Parietal lobe (tissue), 2 donors: ENCODE data around the gene GNPAT. TPM values are rescaled to one million over a fixed set of nuclear protein-coding genes. Genes with fewer than 3 reads are reported as not detected.

ENCODE experiments used
- small RNA-seq: library from RNA; depleted of rRNA; stranded (forward); fragments of <200 nt; gene quantifications from one replicate; pipeline ENCODE3, GENCODE V24; 2014; ENCODE audit warnings: low replicate concordance
- total RNA-seq: library from RNA; depleted of rRNA; stranded (reverse); fragments of >200 nt; gene quantifications from one replicate; pipeline ENCODE4 v1.2.3, GENCODE V29; 2014

GNPAT gene
- total RNA-seq, result 65.4 TPM

DNA sequence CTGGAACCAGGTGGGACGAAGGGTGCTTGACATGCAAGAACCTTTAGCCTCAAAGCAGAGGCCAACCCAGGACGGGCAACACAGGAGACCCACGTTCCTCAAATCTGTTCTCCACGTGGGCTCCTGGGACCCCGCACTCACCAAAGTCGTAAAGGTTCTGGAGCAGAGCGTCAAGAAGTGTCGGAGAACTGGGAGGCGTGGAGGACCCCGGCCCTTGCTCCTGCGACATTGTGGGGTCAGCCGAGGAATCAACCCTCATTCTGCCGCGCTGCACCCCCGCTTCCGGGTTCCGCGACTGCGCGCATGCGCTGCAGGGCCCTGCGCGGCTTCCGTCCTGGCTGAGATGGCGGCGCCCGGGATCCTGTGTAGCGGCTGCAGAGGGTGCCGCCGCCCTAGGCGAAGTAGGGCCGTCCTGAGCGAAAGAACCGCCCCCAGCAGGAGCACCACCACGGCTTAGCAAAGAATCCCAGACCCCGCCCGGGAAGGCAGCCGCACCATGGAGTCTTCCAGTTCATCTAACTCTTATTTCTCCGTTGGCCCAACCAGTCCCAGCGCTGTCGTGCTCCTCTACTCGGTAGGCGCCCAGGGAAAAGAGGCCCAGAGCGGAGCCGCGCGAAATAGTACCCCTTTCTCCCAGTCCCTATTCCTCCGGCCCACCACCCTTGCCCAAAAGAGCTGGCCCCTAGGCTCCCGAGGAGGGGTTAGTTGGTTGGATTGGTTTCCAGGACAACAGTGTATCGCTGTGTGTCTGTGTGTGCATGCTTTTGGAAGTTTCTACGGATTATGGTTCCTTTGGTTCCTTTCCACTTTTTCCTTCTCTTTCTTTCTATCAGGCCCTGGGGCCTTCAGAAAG lies at the start of gene GNPAT:
TSS of gene GNPAT (plus strand) at position 330 of the 853 bp plus-strand sequence. CDS start at position 497, 167 bp downstream.

Small RNA genes lying within 50 kb of the gene (small RNA-seq; reads per million reads assigned to genes)
- not detected for gene RNA5SP80

Other genes starting within 250 kb of the GNPAT start
- gene FAM89A, start 201.0 kb upstream of the GNPAT start, total RNA-seq, result 4.1 TPM
- 61.7 TPM for gene TRIM67, start 79.2 kb upstream of the GNPAT start, total RNA-seq
- 33.2 TPM for gene EXOC8, start 96.6 kb downstream of the GNPAT start, total RNA-seq
- 21.9 TPM for gene SPRTN, start 97.1 kb downstream of the GNPAT start, total RNA-seq
- gene EGLN1, start 181.1 kb downstream of the GNPAT start, total RNA-seq, result 61.3 TPM